Endothelial cell of umbilical vein (primary cell): ENCODE results near the gene OR5B2. TPM values are rescaled to one million over a fixed set of nuclear protein-coding genes. Genes with fewer than 3 reads are reported as not detected.

Experiments
- BruUV-seq: library from RNA; stranded (reverse); fragments of 400-500 nt; replicated peaks from 2 replicates; lab custom pipeline; 2021; lab: Mats Ljungman, UMichigan
- CTCF ChIA-PET: fragments of 300-600, 350-600 bp; sonication (Branson Sonifier 250); formaldehyde crosslinking; loops from one replicate; lab custom pipeline; 2021; ENCODE audit warnings: antibody characterized with exemption, inconsistent platforms; lab: Charles Lee
- POLR2A ChIA-PET: fragments of 300-600, 350-600 bp; sonication (Branson Sonifier 250); formaldehyde crosslinking; loops from one replicate; lab custom pipeline; 2021; ENCODE audit warnings: antibody characterized with exemption, inconsistent platforms; lab: Charles Lee
- DNase-seq: peaks from one replicate; pipeline ENCODE4 v3.0.0-alpha.2; 2011; ENCODE audit warnings: low read depth, low spot score
- FAIRE-seq: peaks from 2 replicates; lab custom pipeline; 2011; peaks lifted over from hg19 to GRCh38; lab: Jason Lieb, UNC
- H2AFZ ChIP-seq: 2 replicates; pipeline ENCODE4 v1.6.0; 2012; ENCODE audit warnings: low read depth, low read length, control low read depth, inconsistent platforms
- H3K27ac ChIP-seq: 2 replicates; pipeline ENCODE4 v1.5.1; 2011; ENCODE audit warnings: low read depth, mild to moderate bottlenecking, control low read depth, low read length, moderate library complexity; ENCODE audit not compliant: insufficient read depth
- H3K27me3 ChIP-seq, 2 experiments: 2 replicates each; pipeline versions ENCODE4 v1.6.0 to v1.6.1; 2011; ENCODE audit warnings: low read length in 2 of 2, mixed read lengths in 1 of 2; ENCODE audit not compliant: control insufficient read depth in 2 of 2, insufficient read depth in 2 of 2
- H3K36me3 ChIP-seq, 2 experiments: 2 replicates in 1 of 2; 3 replicates in 1 of 2; pipeline ENCODE4 v1.5.1; 2011; ENCODE audit warnings: low read length in 2 of 2, mild to moderate bottlenecking in 1 of 2, moderate library complexity in 1 of 2; ENCODE audit not compliant: control insufficient read depth in 2 of 2, insufficient read depth in 2 of 2; ENCODE audit errors: extremely low read depth in 1 of 2
- H3K4me1 ChIP-seq: 3 replicates; pipeline ENCODE4 v1.5.1; 2011; ENCODE audit warnings: mild to moderate bottlenecking, low read length; ENCODE audit not compliant: control insufficient read depth, insufficient read depth; ENCODE audit errors: extremely low read depth
- H3K4me2 ChIP-seq: 2 replicates; pipeline ENCODE4 v1.6.1; 2011; ENCODE audit warnings: low read length, control low read depth, mixed read lengths; ENCODE audit not compliant: insufficient read depth
- H3K4me3 ChIP-seq, 3 experiments: fragments of 200-600 bp in 1 of 3; sonication (generic), shearing (Covaris generic) in 1 of 3; replicated peaks in 1 of 3; 2 replicates each; pipeline ENCODE4 v1.5.1; 2011 to 2016; ENCODE audit warnings: control low read depth in 3 of 3, low read length in 3 of 3, mild to moderate bottlenecking in 2 of 3, inconsistent platforms in 1 of 3, low read depth in 1 of 3, moderate library complexity in 1 of 3; ENCODE audit not compliant: insufficient read depth in 1 of 3
- H3K79me2 ChIP-seq: 2 replicates; pipeline ENCODE4 v1.6.0; 2012; ENCODE audit warnings: low read length, inconsistent platforms; ENCODE audit not compliant: control insufficient read depth, insufficient read depth
- H3K9ac ChIP-seq: replicated peaks from 2 replicates; pipeline ENCODE3; 2011; ENCODE audit warnings: low read length, control low read depth; ENCODE audit not compliant: insufficient read depth; ENCODE audit errors: extremely low read depth
- H3K9me1 ChIP-seq: replicated peaks from 3 replicates; pipeline ENCODE4 v1.6.0; 2011; ENCODE audit warnings: mild to moderate bottlenecking, low read length; ENCODE audit not compliant: control insufficient read depth, insufficient read depth; ENCODE audit errors: extremely low read depth
- H3K9me3 ChIP-seq: replicated peaks from 2 replicates; pipeline ENCODE4 v1.5.1; 2012; ENCODE audit warnings: low read length, inconsistent platforms; ENCODE audit not compliant: control insufficient read depth, insufficient read depth
- H4K20me1 ChIP-seq: replicated peaks from 2 replicates; pipeline ENCODE3; 2011; ENCODE audit warnings: mild to moderate bottlenecking, low read length; ENCODE audit not compliant: control insufficient read depth, insufficient read depth; ENCODE audit errors: extremely low read depth
- EZH2 ChIP-seq: IDR thresholded peaks from 2 replicates; pipeline ENCODE4 v1.6.1; 2012; ENCODE audit warnings: borderline replicate concordance, low read depth, mild to moderate bottlenecking, moderate library complexity, low read length, inconsistent platforms; ENCODE audit not compliant: severe bottlenecking
- FOS ChIP-seq: IDR thresholded peaks from 2 replicates; pipeline ENCODE4 v1.6.1; 2011; ENCODE audit warnings: mild to moderate bottlenecking, low read length, moderate library complexity, borderline replicate concordance; ENCODE audit not compliant: insufficient read depth
- GATA2 ChIP-seq: IDR thresholded peaks from 2 replicates; pipeline ENCODE4 v1.7.0; 2011; ENCODE audit warnings: low read depth, mild to moderate bottlenecking, moderate library complexity, mixed read lengths, low read length; ENCODE audit not compliant: insufficient read length, insufficient read depth
- JUN ChIP-seq: IDR thresholded peaks from 2 replicates; pipeline ENCODE4 v1.6.1; 2011; ENCODE audit warnings: borderline replicate concordance, low read depth; ENCODE audit not compliant: insufficient read length, insufficient read depth
- MYC ChIP-seq: IDR thresholded peaks from one replicate; pipeline ENCODE4 v1.6.1; 2011; ENCODE audit warnings: mild to moderate bottlenecking, low read depth, low read length
- POLR2A ChIP-seq: IDR thresholded peaks from 2 replicates; pipeline ENCODE4 v1.6.1; 2012; ENCODE audit warnings: low read depth, mild to moderate bottlenecking, control low read depth, low read length
- POLR2AphosphoS5 ChIP-seq: IDR thresholded peaks from 2 replicates; pipeline ENCODE4 v1.6.1; 2012; ENCODE audit warnings: low read depth, mild to moderate bottlenecking, control low read depth, low read length, moderate library complexity; ENCODE audit not compliant: insufficient read depth
- dilution Hi-C: fragments of 300-500 bp; cut with MboI; formaldehyde crosslinking; loops from one replicate; pipeline ENCODE4 v1.15.0; 2019; ENCODE audit warnings: low sequenced_read_pairs; ENCODE audit not compliant: extremely low pct_ligation_motif_present
- intact Hi-C: fragments of 100-400 bp; cut with micrococcal nuclease; formaldehyde crosslinking; loops from one replicate; pipeline ENCODE4 v1.10.0; 2022
- polyA plus RNA-seq, 4 experiments: library from polyadenylated mRNA; depleted of rRNA in 3 of 4; stranded (reverse) in 3 of 4; unstranded in 1 of 4; fragments of >200 nt; gene quantifications; 2 replicates each; pipeline versions ENCODE4 v1.2.1 to v1.2.3, GENCODE V29; 2011 to 2012; ENCODE audit warnings: missing spikeins in 1 of 4
- total RNA-seq: library from RNA; stranded (reverse); gene quantifications from 2 replicates; pipeline ENCODE4 v1.2.3, GENCODE V29; 2021
- TF ChIP-seq, protein P1 (sequence below), 2 donors: IDR thresholded peaks; 1 replicate in 1 of 2; 2 replicates in 1 of 2; pipeline ENCODE4 v1.5.1; 2011; ENCODE audit warnings: low read length in 2 of 2, mild to moderate bottlenecking in 2 of 2, moderate library complexity in 2 of 2, control low read depth in 1 of 2, inconsistent platforms in 1 of 2, low read depth in 1 of 2; ENCODE audit not compliant: insufficient read depth in 1 of 2; ENCODE audit errors: extremely low read depth in 1 of 2
- TF ChIP-seq, protein P2 (sequence below): IDR thresholded peaks from 2 replicates; pipeline ENCODE4 v1.6.1; 2011; ENCODE audit not compliant: insufficient read depth, insufficient read length

Gene OR5B2
- total and polyA plus RNA-seq, 2 donors (not counting 3 experiments of a cell fraction or from before 2014, with no cell fraction given), result not detected

- no peak overlapping the region for H3K4me3 ChIP-seq
- CTCF ChIA-PET, result no interaction called here
- no peak overlapping the region for H3K9ac ChIP-seq
- POLR2A ChIA-PET, result no interaction called here
- FAIRE-seq (no peak), DNase-seq (no peak)
- no peaks in the 10 kb centered on the region for H3K27me3 ChIP-seq
- H3K9me1 ChIP-seq, result no peaks in the 10 kb centered on the region
- H2AFZ ChIP-seq, result no peak overlapping the region
- intact Hi-C loops (no loop called here), dilution Hi-C loops (no loop called here)
- BruUV-seq, result no TSS peak
- H3K36me3 ChIP-seq, result no peaks in the 10 kb centered on the region
- TF ChIP-seq EZH2 (no peak), GATA2 (no peak), MYC (no peak), POLR2AphosphoS5 (no peak), FOS (no peak), POLR2A (no peak), JUN (no peak)
- TF ChIP-seq, protein P1, sequence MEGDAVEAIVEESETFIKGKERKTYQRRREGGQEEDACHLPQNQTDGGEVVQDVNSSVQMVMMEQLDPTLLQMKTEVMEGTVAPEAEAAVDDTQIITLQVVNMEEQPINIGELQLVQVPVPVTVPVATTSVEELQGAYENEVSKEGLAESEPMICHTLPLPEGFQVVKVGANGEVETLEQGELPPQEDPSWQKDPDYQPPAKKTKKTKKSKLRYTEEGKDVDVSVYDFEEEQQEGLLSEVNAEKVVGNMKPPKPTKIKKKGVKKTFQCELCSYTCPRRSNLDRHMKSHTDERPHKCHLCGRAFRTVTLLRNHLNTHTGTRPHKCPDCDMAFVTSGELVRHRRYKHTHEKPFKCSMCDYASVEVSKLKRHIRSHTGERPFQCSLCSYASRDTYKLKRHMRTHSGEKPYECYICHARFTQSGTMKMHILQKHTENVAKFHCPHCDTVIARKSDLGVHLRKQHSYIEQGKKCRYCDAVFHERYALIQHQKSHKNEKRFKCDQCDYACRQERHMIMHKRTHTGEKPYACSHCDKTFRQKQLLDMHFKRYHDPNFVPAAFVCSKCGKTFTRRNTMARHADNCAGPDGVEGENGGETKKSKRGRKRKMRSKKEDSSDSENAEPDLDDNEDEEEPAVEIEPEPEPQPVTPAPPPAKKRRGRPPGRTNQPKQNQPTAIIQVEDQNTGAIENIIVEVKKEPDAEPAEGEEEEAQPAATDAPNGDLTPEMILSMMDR (IDR thresholded peaks at IDR 0.05; ENCODE audit: extremely low read depth in 1 of 2, insufficient read depth in 1 of 2, low read depth in 1 of 2, low read length in 2 of 2), result no peak
- TF ChIP-seq, protein P2, sequence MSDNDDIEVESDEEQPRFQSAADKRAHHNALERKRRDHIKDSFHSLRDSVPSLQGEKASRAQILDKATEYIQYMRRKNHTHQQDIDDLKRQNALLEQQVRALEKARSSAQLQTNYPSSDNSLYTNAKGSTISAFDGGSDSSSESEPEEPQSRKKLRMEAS, result no peak
- H3K9me3 ChIP-seq, result no peaks in the 10 kb centered on the region
- no peaks in the 10 kb centered on the region for H4K20me1 ChIP-seq
- H3K79me2 ChIP-seq, result no peaks in the 10 kb centered on the region
- H3K4me2 ChIP-seq, result no peak overlapping the region
- H3K27ac ChIP-seq, result no peak overlapping the region
- H3K4me1 ChIP-seq, result peaks cover 18% of the 10 kb centered on the region
Measured at GRCh38 chr11:58390551-58391063, 37.3 kb downstream of the OR5B2 start.

Other genes starting within 250 kb of the OR5B2 start
- not detected in 2 replicates for gene OR9Q2, start 239.1 kb downstream of the OR5B2 start, total RNA-seq
- gene OR9Q2, start 239.1 kb downstream of the OR5B2 start, polyA plus RNA-seq, result not detected in 2 replicates
- gene OR1S2, start 224.0 kb downstream of the OR5B2 start, total RNA-seq, result not detected in 2 replicates
- gene OR1S2, start 224.0 kb downstream of the OR5B2 start, polyA plus RNA-seq, result not detected in 2 replicates
- not detected in 2 replicates for gene OR1S1, start 215.4 kb downstream of the OR5B2 start, total RNA-seq
- not detected in 2 replicates for gene OR1S1, start 215.4 kb downstream of the OR5B2 start, polyA plus RNA-seq
- gene OR10Q1, start 199.2 kb downstream of the OR5B2 start, total RNA-seq, result not detected in 2 replicates
- not detected in 2 replicates for gene OR10Q1, start 199.2 kb downstream of the OR5B2 start, polyA plus RNA-seq
- not detected in 2 replicates for gene OR10W1, start 159.9 kb downstream of the OR5B2 start, total RNA-seq
- gene OR10W1, start 159.9 kb downstream of the OR5B2 start, polyA plus RNA-seq, result not detected in 2 replicates
- not detected in 2 replicates for gene OR5B17, start 69.1 kb downstream of the OR5B2 start, total RNA-seq
- gene OR5B17, start 69.1 kb downstream of the OR5B2 start, polyA plus RNA-seq, result not detected in 2 replicates
- gene OR5B3, start 21.2 kb downstream of the OR5B2 start, total RNA-seq, result not detected in 2 replicates
- gene OR5B3, start 21.2 kb downstream of the OR5B2 start, polyA plus RNA-seq, result not detected in 2 replicates
- gene OR5B12, start 14.1 kb upstream of the OR5B2 start, total RNA-seq, result not detected in 2 replicates
- not detected in 2 replicates for gene OR5B12, start 14.1 kb upstream of the OR5B2 start, polyA plus RNA-seq
- not detected in 2 replicates for gene OR5B21, start 80.0 kb upstream of the OR5B2 start, total RNA-seq
- gene OR5B21, start 80.0 kb upstream of the OR5B2 start, polyA plus RNA-seq, result not detected in 2 replicates
- gene LPXN, start 147.7 kb upstream of the OR5B2 start, total RNA-seq, result 3.9 and 6.2 TPM in 2 replicates
- 5.1 and 6.2 TPM in 2 replicates for gene LPXN, start 147.7 kb upstream of the OR5B2 start, polyA plus RNA-seq
- 51.0 and 52.0 TPM in 2 replicates for gene ZFP91, start 150.9 kb upstream of the OR5B2 start, total RNA-seq
- gene ZFP91, start 150.9 kb upstream of the OR5B2 start, polyA plus RNA-seq, result 13.3 and 20.2 TPM in 2 replicates
- 2.9 and 3.3 TPM in 2 replicates for gene CNTF, start 194.5 kb upstream of the OR5B2 start, total RNA-seq
- gene CNTF, start 194.5 kb upstream of the OR5B2 start, polyA plus RNA-seq, result 0.53 and 0.84 TPM in 2 replicates